Rectal smooth muscle tissue (tissue), 1 donor: ENCODE measurements around the gene NECTIN1.

Experiments
- H3K27ac ChIP-seq: one replicate; pipeline ENCODE4 v1.7.0; 2013; ENCODE audit warnings: low read depth, low read length, inconsistent platforms
- H3K27me3 ChIP-seq: one replicate; pipeline ENCODE4 v1.7.0; 2013; ENCODE audit warnings: low read length; ENCODE audit not compliant: control insufficient read depth, insufficient read depth
- H3K36me3 ChIP-seq: one replicate; pipeline ENCODE4 v1.7.0; 2013; ENCODE audit warnings: low read length; ENCODE audit not compliant: control insufficient read depth, insufficient read depth
- H3K4me1 ChIP-seq: one replicate; pipeline ENCODE4 v1.7.0; 2013; ENCODE audit warnings: low read length; ENCODE audit not compliant: control insufficient read depth, insufficient read depth
- H3K4me3 ChIP-seq: one replicate; pipeline ENCODE4 v1.7.0; 2013; ENCODE audit warnings: low read length
- H3K9ac ChIP-seq: one replicate; pipeline ENCODE4 v1.7.0; 2013; ENCODE audit warnings: low read length

The NECTIN1 gene

GRCh38 chr11:119677840-119678239 lies 51.2 kb downstream of the NECTIN1 start:
- Histone ChIP-seq H3K4me3 (no peak overlapping the region), H3K9ac (no peak overlapping the region), H3K4me1 (no peaks in the 10 kb centered on the region), H3K27ac (no peak overlapping the region), H3K27me3 (no peaks in the 10 kb centered on the region), H3K36me3 (peaks cover 11% of the 10 kb centered on the region)

GRCh38 chr11:119676461-119677020 lies 52.5 kb downstream of the NECTIN1 start:
- peaks cover 11% of the 10 kb centered on the region for H3K36me3 ChIP-seq
- H3K4me3 ChIP-seq, result no peak overlapping the region
- H3K27ac ChIP-seq, result no peak overlapping the region
- H3K9ac ChIP-seq, result no peak overlapping the region
- peaks cover 4% of the 10 kb centered on the region for H3K4me1 ChIP-seq
- no peaks in the 10 kb centered on the region for H3K27me3 ChIP-seq

- H3K27ac ChIP-seq, result no peak overlapping the region
- peaks cover 10% of the 10 kb centered on the region for H3K4me1 ChIP-seq
- no peak overlapping the region for H3K9ac ChIP-seq
- H3K4me3 ChIP-seq, result no peak overlapping the region
- H3K27me3 ChIP-seq, result no peaks in the 10 kb centered on the region
- peaks cover 11% of the 10 kb centered on the region for H3K36me3 ChIP-seq
These were observed 55.2 kb downstream of the NECTIN1 start for GRCh38 chr11:119673759-119674336.

- Histone ChIP-seq H3K4me3 (no peak overlapping the region), H3K9ac (no peak overlapping the region), H3K36me3 (peaks cover 11% of the 10 kb centered on the region), H3K27me3 (no peaks in the 10 kb centered on the region), H3K27ac (no peak overlapping the region), H3K4me1 (peaks cover 10% of the 10 kb centered on the region)
These were observed 55.8 kb downstream of the NECTIN1 start for GRCh38 chr11:119673052-119673758.

- no peak overlapping the region for H3K9ac ChIP-seq
- no peaks in the 10 kb centered on the region for H3K27me3 ChIP-seq
- H3K4me3 ChIP-seq, result no peak overlapping the region
- peaks cover 10% of the 10 kb centered on the region for H3K4me1 ChIP-seq
- no peak overlapping the region for H3K27ac ChIP-seq
- H3K36me3 ChIP-seq, result peaks cover 11% of the 10 kb centered on the region
These were observed 56.4 kb downstream of the NECTIN1 start for GRCh38 chr11:119672597-119672996.

GRCh38 chr11:119671561-119672015 lies 57.4 kb downstream of the NECTIN1 start:
- Histone ChIP-seq H3K9ac (no peak overlapping the region), H3K27me3 (no peaks in the 10 kb centered on the region), H3K27ac (no peak overlapping the region), H3K4me3 (no peak overlapping the region), H3K36me3 (peaks cover 4% of the 10 kb centered on the region), H3K4me1 (peaks cover 10% of the 10 kb centered on the region)

GRCh38 chr11:119671051-119671450 lies 57.9 kb downstream of the NECTIN1 start:
- Histone ChIP-seq H3K4me3 (no peak overlapping the region), H3K4me1 (peaks cover 10% of the 10 kb centered on the region), H3K36me3 (peaks cover 4% of the 10 kb centered on the region), H3K9ac (no peak overlapping the region), H3K27ac (no peak overlapping the region), H3K27me3 (no peaks in the 10 kb centered on the region)

- Histone ChIP-seq H3K27ac (no peak overlapping the region), H3K36me3 (no peaks in the 10 kb centered on the region), H3K4me3 (no peak overlapping the region), H3K4me1 (peaks cover 10% of the 10 kb centered on the region), H3K9ac (no peak overlapping the region), H3K27me3 (no peaks in the 10 kb centered on the region)
These were observed 59.5 kb downstream of the NECTIN1 start for GRCh38 chr11:119669487-119669886.

- Histone ChIP-seq H3K4me3 (no peak overlapping the region), H3K27ac (no peak overlapping the region), H3K4me1 (peaks cover 10% of the 10 kb centered on the region), H3K9ac (no peak overlapping the region), H3K36me3 (no peaks in the 10 kb centered on the region), H3K27me3 (no peaks in the 10 kb centered on the region)
These were observed 60.3 kb downstream of the NECTIN1 start for GRCh38 chr11:119668676-119669075.

- H3K27me3 ChIP-seq, result no peaks in the 10 kb centered on the region
- no peak overlapping the region for H3K4me3 ChIP-seq
- no peaks in the 10 kb centered on the region for H3K36me3 ChIP-seq
- H3K27ac ChIP-seq, result no peak overlapping the region
- no peak overlapping the region for H3K9ac ChIP-seq
- peaks cover 7% of the 10 kb centered on the region for H3K4me1 ChIP-seq
These were observed 62.4 kb downstream of the NECTIN1 start for GRCh38 chr11:119666463-119667131.

- H3K4me1 ChIP-seq, result peaks cover 1% of the 10 kb centered on the region
- H3K36me3 ChIP-seq, result no peaks in the 10 kb centered on the region
- no peaks in the 10 kb centered on the region for H3K27me3 ChIP-seq
- no peak overlapping the region for H3K9ac ChIP-seq
- no peak overlapping the region for H3K4me3 ChIP-seq
- H3K27ac ChIP-seq, result no peak overlapping the region
These were observed 62.9 kb downstream of the NECTIN1 start for GRCh38 chr11:119666061-119666460.

- H3K36me3 ChIP-seq, result no peaks in the 10 kb centered on the region
- H3K4me1 ChIP-seq, result no peaks in the 10 kb centered on the region
- H3K27ac ChIP-seq, result no peak overlapping the region
- H3K4me3 ChIP-seq, result no peak overlapping the region
- H3K27me3 ChIP-seq, result no peaks in the 10 kb centered on the region
- no peak overlapping the region for H3K9ac ChIP-seq
These were observed 64.1 kb downstream of the NECTIN1 start for GRCh38 chr11:119664701-119665420.
